AG10803 (cell line): ENCODE measurements around the gene BARHL2.

Experiments used
- DNase-seq: peaks from one replicate; pipeline ENCODE4 v3.0.0; 2010; ENCODE audit warnings: low read depth
- H3K4me3 ChIP-seq: 2 replicates; pipeline ENCODE4 v1.5.1; 2011; ENCODE audit warnings: mild to moderate bottlenecking, low read length, control low read depth
- TF ChIP-seq, protein P1 (sequence below): conservative IDR thresholded peaks from 2 replicates; pipeline ENCODE4 v1.5.1; 2011; ENCODE audit warnings: mild to moderate bottlenecking, low read length, control low read depth, inconsistent platforms

BARHL2 gene

DNA sequence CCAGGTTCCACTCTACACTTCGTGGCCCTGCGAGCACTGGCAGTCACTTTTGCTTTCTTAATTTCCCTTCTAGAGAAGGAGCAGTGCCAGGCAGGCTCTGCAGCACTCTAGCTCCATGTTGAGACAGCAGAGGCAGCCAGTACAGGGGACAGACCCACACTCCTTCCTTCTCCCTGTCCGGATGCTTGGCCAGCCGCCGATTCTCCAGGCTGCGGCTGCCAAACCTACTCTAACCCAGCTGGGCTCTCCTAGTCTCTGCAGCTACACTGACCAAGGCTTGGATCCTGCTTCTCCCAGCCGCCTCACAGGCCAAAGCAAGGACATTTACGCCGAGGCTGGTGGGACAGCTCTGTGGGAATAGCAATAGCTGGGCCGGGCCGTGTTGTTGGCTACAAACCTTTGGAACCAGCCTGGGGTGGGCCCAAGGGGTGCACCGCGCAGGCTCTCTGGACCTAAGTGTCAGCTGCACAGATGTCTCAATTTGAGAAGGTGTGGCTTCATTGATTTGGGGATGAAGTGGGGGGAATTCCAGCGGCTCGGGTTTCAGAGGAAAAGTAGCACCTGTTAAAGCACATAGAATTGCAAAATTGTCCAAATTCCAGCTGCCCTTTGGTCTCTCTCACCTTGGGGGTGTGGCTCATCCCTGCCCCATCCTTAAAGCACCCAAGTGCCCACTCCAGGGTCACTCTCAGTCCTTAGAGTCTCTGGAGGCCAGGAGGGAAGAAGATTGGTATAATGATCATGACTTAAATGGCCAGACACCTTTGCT, 3.2 kb downstream of the BARHL2 start:
- H3K4me3 ChIP-seq, result no peak overlapping the region
- no peak for DNase-seq
- TF ChIP-seq, protein P1, sequence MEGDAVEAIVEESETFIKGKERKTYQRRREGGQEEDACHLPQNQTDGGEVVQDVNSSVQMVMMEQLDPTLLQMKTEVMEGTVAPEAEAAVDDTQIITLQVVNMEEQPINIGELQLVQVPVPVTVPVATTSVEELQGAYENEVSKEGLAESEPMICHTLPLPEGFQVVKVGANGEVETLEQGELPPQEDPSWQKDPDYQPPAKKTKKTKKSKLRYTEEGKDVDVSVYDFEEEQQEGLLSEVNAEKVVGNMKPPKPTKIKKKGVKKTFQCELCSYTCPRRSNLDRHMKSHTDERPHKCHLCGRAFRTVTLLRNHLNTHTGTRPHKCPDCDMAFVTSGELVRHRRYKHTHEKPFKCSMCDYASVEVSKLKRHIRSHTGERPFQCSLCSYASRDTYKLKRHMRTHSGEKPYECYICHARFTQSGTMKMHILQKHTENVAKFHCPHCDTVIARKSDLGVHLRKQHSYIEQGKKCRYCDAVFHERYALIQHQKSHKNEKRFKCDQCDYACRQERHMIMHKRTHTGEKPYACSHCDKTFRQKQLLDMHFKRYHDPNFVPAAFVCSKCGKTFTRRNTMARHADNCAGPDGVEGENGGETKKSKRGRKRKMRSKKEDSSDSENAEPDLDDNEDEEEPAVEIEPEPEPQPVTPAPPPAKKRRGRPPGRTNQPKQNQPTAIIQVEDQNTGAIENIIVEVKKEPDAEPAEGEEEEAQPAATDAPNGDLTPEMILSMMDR, result no peak

DNA sequence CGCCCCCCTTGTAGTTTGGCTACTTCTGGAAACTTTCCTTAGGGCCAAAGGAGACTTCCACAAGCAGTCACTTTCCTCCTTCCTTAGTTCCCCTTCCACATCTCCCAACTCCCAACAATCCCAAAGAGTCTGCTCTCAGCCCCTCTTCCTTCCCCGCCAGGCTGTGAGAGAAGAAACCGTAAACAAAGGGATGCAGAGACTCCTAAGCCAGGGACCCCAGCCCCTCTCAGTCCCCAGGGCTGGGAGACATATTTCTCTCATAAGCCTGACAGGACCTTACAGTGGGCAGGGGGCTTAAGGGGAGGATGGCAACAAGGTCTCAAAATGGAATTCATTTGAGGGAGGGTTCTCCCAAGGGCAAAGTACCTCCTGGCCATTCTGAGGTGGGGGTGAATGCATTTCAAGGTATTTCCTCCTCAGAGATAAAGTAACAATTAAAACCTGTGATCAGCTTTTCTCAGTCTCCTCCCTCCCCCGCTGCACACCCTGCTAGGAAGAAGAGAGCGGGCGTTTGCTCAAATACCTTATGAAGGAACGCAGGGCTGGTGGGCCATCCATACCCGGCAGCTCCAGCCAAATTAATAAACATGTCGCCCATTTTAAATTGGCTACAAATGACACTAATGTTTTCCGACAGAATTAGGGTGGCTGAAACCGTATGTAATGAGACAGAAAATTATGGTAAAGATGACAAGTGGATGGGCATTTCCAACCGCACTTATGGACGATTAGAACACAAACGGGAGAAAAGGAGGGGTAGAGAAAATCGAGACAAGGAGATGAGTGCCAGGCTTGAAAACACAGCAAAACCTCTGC, 4.0 kb downstream of the BARHL2 start:
- TF ChIP-seq, protein P1, result no peak
- H3K4me3 ChIP-seq, result no peak overlapping the region
- DNase-seq, result no peak

- H3K4me3 ChIP-seq, result no peak overlapping the region
- no peak for DNase-seq
- TF ChIP-seq, protein P1, result no peak
These were observed 4.8 kb downstream of the BARHL2 start for GRCh38 chr1:90712153-90712856.

GRCh38 chr1:90711696-90712095, 5.4 kb downstream of the BARHL2 start:
- TF ChIP-seq, protein P1, result no peak
- no peak for DNase-seq

GRCh38 chr1:90710579-90711536, 6.2 kb downstream of the BARHL2 start:
- TF ChIP-seq, protein P1, result no peak
- no peak for DNase-seq
- no peak overlapping the region for H3K4me3 ChIP-seq

More at GRCh38 chr1:90711696-90712095, 5.4 kb downstream of the BARHL2 start:
- no peak overlapping the region for H3K4me3 ChIP-seq

DNA sequence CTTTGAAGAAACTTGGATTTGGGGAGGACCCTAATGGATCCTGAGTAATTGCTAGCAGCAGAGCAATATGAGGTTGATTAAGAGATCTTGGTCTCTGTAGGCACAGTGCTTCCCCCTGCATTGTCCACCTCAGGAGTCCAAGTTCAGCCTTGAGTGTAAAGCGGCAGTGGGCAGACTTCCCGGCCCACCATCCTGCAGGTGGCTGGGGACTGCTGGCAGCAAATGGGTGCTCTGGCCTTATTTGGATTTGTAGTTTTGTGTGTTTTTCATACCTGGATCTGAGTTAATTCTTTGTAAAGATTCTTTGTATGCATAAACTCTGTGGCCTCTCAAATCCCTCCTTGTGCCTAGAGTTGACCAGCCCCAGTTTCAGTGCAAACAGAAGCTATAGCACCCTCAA, 7.6 kb downstream of the BARHL2 start:
- no peak overlapping the region for H3K4me3 ChIP-seq
- no peak for DNase-seq
- TF ChIP-seq, protein P1, result no peak
